Upper lobe of left lung (tissue), 4 donors: ENCODE results near the gene TRAK2.

Experiments used
- POLR2A ChIP-seq, 4 donors: fragments of 450-650 bp; IDR thresholded peaks; one replicate each; pipeline ENCODE4 v1.5.1; 2016 to 2017; ENCODE audit warnings: antibody characterized with exemption in 4 of 4, mild to moderate bottlenecking in 2 of 4
- POLR2AphosphoS5 ChIP-seq, 2 donors: sonication (generic); formaldehyde crosslinking; IDR thresholded peaks; one replicate each; pipeline ENCODE4 v1.5.1; 2017; ENCODE audit warnings: antibody characterized with exemption in 2 of 2
- TF ChIP-seq, protein P1 (sequence below), 6 experiments: fragments of 450-650 bp in 4 of 6; fragments of 200-600 bp in 2 of 6; sonication (generic) in 2 of 6; IDR thresholded peaks; one replicate each; pipeline ENCODE4 v1.5.1; 2016 to 2019; ENCODE audit warnings: antibody characterized with exemption in 6 of 6

DNA sequence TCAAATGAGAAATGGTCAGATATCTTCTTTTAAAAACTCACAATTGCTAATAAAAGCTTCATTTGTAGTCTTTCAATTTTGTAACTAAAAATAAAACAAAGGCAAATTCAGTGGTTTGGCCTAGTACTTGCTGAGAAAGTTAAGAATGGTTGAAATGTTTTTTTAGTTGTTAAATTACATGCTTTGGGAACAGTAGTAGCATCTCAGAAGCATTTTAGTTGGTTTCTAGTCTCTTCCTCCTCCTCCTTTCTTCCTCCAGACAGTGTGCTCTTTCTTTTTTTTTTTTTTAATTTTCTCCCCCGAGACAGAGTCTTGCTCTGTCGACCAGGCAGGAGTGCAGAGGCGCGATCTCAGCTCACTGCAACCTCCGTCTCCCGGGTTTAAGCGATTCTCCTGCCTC, 9.8 kb downstream of the TRAK2 start:
- TF ChIP-seq POLR2A (IDR thresholded peaks at IDR 0.05) (no peak), POLR2AphosphoS5 (IDR thresholded peaks at IDR 0.05) (no peak)
- TF ChIP-seq, protein P1, sequence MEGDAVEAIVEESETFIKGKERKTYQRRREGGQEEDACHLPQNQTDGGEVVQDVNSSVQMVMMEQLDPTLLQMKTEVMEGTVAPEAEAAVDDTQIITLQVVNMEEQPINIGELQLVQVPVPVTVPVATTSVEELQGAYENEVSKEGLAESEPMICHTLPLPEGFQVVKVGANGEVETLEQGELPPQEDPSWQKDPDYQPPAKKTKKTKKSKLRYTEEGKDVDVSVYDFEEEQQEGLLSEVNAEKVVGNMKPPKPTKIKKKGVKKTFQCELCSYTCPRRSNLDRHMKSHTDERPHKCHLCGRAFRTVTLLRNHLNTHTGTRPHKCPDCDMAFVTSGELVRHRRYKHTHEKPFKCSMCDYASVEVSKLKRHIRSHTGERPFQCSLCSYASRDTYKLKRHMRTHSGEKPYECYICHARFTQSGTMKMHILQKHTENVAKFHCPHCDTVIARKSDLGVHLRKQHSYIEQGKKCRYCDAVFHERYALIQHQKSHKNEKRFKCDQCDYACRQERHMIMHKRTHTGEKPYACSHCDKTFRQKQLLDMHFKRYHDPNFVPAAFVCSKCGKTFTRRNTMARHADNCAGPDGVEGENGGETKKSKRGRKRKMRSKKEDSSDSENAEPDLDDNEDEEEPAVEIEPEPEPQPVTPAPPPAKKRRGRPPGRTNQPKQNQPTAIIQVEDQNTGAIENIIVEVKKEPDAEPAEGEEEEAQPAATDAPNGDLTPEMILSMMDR (IDR thresholded peaks at IDR 0.05): no peak
